GM18520 (cell line): Measurements from ENCODE around the gene MGAT5B.

Experiments used
- ATAC-seq: cut with Tn5 transposase; IDR thresholded peaks from one replicate; pipeline ENCODE4 v1.9.1; 2021; ENCODE audit not compliant: unreplicated experiment

The MGAT5B gene

DNA sequence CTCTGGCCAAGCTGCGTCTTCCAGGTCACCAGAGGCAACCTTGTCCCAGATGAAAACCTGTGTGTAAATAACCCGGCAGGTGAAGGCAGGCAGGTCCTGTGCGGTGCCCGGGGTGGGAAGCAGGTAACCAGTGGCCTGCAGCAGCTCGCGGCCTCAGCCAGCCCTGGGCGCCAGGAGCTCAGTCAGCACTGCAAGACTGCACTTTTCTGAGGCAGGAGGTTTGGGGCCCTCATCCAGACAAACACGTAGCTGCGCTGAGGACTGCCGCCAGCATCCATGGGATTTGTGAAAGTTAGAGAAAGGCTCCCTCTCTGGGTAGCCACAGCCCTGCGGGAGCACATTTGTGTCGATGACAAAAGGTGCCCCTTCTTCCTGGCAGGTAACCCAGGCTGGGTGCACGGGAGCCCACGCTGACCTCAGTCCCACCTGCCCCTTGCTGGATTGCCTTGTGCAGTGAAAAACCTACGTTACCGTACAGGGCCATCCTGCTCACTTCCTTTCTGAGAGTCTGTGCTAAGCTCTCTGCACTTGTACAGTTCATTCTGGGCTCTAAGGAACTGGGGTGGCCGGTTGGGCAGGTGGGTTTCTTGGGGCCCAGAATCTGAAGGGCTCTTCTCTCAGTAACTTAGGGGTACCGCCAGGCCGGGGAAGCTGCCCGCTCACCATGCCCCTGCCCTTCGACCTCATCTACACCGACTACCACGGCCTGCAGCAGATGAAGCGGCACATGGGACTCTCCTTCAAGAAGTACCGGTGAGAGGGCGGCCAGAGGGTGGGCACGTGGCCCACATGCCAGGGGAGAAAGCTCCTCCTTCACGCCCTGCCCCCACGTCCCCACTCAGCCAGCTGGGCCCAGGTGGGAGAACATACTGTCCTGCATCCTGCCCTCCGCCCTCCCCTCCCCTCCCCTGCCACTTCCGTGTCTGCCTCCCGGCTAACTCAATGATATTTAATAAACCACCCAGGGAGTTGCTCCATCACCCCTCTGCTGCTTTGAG lies 56.4 kb downstream of the MGAT5B start:
- no peak for ATAC-seq

DNA sequence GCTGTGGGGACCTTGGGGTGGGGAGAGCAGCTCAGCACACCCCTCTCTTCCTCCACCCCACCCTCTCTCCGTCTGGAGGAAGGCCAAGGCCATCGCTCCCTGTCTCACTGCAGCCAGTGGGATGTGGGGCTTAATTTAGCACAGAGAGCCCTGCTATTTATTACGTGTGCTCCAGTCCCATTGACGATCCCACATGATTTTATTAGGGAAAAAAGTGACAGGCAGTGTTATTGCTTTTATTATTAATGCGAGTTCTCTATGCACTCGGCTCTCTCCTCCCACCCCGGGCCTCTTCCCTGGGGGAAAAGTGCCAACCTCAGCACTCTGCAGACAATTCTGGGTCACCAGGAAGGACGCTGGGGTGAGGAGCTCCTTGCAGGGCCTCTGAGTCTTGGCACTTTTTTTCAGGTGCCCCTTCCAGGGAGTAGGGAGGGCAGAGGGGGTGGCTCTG lies 57.3 kb downstream of the MGAT5B start:
- ATAC-seq = no peak

DNA sequence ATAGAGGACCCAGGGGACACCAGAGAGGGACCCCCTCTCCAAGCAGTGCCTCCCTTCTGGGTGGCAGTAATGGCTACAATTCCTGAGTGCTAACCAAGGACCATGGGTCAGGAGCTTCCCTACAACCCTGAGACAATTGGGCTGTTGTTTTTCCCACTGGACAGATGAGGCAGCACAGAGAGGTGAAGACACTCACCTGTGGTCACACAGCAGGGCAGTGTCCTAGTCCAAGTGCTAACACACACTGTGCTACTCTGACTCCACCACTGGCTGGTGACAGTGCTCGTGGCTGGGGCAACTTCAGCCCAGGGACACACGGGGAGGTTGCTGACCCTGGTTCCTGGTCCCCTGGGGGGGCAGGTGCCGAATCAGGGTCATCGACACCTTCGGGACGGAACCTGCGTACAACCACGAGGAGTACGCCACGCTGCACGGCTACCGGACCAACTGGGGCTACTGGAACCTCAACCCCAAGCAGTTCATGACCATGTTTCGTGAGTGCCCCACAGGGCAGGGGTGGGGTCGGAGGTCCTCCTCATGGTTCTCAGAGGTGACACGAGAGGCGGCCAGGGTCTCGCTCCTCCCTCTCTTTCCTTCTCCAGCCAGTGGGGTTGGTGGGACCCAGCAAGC lies 58.1 kb downstream of the MGAT5B start:
- no peak for ATAC-seq

DNA sequence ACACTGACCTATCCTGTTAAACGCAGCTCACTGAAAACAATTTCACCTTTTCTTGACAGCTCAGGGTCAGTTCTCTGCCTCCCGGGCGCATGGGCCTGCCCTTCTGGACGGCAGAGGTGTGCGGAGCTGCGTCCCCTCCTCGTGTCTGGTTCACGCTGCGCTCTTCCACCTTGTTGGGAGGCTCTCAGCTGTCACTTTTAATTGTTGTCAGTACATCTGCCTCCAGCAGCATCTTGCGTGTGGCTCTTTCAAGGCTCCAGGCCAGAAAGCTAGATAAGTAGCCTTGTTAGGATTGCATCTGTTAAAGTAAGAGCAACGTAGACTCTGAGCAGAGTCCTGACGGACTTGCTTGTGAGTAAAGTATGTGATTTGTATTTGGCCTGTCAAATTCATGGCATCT lies 59.4 kb downstream of the MGAT5B start:
- no peak for ATAC-seq

DNA sequence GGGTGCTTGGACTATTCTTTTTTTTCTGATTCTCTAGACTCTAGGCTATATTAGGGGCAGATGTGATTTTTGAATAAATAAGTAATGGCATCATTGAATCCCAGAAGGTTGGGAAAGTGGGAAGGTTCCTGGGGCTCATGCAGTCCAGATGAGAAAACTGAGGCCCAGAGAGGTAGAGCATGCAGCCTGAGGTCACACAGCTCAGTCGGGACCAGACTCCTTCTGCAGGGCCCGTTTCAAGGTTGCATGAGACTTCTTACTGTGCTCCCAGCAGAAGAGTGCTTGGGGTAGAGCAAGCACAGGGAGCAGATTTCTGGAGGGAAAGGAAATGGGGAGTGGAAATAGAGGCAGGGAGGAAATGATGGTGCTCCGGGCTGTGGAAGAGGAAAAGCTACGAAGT lies 59.8 kb downstream of the MGAT5B start:
- ATAC-seq = no peak

DNA sequence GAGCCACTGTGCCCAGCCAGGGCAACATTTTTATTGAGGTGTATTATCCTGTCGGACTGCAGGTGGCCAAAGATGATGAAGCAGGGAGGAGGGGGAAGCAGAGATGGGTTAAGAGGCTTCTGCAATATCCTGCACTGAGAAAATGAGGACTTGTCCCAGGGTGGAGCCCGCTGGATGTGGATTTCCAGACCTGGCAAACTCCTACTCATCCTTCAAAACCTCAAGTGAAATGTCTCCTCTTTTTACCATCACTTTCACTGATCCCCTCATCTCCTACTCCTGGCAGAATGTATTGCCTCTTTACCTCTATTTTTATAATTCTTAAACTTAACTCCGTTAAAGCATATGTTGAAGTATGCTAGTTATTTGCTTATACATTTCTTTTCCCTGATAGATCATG lies 60.9 kb downstream of the MGAT5B start:
- ATAC-seq = no peak

DNA sequence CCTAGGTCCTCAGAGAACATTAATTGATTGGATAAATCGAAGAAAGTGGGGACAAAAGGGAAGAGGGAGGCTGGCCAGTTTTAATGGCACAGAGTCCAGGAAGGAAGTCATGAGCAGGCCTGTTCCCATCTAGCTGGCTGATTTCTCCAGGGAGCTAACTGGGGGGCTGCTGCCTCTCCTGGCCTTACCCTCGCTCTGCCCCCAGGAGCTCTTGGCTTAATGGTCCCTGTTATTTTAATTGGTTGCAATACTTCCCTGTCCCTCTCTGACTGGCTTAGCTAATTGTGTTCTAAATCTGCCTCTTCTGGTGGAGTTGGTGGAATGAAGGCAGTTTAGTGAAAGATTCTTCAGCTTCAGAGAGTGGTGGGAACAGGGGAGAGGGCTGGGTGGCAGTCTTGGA lies 61.4 kb downstream of the MGAT5B start:
- ATAC-seq = no peak

DNA sequence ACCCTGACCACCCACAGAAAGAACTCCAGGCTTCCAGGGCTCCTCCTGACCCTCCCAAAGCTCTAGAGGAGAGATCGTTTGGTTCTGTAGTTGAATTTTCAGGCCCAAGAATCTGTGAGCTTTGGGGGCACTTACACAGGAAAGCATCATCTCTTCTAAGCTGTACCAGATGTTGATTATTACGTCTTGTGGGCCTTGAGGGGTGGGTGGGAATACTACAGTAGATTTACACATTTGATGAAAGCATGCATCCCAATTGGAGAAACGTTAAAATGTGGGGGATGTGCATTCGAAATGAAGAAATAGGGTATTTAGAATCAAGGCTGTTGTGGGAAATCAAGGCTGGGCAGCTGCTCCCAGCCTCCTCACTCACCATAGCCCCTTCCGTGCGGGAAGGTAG lies 61.9 kb downstream of the MGAT5B start:
- no peak for ATAC-seq

DNA sequence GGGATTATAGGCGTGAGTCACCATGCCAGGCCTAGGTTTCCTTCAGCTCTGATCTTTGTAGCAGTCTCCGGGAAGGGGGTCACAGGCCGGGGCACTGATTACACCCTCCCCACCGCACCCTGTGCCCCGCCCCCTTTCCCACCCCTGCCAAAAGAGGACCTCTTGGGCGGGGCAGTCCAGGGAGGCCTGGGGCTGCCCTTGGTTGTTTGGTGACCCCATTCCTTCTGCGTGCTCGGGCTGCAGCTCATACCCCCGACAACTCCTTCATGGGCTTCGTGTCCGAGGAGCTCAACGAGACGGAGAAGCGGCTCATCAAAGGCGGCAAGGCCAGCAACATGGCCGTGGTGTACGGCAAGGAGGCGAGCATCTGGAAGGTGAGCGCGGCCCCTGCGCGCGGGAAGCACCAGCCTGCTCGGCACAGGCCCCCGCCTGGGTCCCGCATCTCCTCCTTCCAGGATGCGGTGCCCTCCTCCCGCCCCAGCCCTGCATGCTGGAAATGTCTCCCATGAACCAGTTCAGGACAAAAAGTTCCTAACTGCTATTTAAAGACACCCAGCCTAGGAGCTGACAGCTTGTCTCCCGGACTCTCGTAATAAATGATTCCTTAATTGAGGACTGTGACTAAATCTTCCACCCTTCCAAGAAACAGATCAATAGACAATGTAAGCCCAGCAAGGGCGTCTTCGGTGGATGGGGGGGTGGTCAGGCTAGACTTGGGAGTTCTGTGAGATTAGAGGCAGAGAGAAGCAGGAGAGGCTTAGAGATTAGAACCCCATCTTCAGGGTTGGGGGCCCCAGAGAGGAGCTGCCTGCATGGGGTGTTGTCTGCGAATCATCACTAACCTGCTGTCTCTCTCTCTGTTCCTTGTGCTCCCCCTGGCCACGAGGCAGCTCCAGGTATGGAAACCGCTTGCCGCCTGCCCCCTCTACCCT lies 64.5 kb downstream of the MGAT5B start:
- no peak for ATAC-seq

DNA sequence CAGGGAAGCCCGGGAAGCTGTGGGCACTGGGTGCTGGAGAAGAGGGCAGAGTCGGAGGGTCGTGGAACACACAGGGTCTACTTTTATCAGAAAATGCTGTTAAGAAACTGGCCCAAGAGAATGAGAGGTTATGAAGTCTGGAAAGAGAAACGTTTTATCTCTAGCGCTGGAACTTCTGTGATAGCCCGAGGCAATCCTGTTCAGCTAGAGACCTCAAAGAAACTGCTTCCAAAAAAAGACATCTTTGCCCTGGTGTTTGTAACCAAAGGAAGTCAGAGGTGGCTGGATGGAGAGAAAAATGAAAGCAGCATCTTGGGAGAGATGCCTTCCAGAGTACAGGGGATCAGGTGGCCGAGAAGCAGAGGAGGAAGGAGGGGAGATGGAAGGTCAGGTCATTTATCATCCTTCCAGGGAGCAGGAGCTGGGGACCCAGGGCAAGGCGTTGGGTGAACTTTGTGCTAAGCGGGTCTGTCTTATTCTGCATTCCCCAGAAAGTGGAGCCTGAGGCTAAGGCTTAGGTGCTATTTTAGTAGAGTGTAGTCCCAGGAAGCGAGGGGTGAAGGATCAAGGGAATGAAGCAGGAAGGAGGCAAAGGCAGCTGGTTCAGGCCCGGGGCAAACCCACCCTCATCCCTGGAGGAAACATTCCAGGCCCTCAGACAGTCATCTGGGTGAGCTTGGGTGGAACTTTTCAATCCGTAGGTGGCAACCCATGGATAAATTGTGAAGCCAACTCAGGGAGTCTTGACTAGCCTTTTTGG lies 66.5 kb downstream of the MGAT5B start:
- ATAC-seq = no peak

DNA sequence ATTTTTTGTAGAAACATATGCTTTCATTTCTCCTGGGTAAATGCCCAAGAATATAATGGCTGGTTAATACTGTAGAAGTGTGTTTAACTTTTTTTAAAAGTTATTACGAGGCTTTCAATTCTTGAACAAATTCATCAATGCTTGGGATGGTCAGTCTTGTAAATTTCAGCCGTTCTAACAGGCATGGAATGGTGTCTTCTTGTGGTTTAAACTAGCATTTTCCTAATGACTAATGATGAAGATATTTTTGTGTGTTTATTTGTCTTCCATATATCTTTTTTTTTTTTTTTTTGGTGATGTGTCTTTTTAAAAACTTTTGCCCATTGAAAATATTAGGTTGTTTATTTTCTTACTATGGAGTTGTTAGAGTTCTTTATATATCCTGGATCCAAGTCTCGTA lies 67.1 kb downstream of the MGAT5B start:
- no peak for ATAC-seq

DNA sequence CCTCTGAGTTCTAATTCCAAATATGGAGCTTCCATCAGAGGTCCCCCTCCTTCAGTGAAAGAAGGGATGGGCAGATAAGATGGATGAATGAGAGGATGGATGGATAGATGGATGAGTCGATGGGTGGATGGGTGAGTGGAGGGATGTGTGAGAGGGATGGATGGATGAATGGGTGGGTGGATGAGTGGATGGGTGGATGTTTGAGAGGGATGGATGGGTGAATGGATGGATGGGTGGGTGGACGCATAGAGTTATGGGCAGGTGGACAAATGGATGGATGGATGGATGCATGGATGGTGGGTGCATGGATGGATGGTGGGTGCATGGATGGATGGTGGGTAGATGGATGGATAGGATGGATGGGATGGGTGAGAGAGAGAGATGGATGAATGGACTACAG lies 69.0 kb downstream of the MGAT5B start:
- ATAC-seq = no peak

DNA sequence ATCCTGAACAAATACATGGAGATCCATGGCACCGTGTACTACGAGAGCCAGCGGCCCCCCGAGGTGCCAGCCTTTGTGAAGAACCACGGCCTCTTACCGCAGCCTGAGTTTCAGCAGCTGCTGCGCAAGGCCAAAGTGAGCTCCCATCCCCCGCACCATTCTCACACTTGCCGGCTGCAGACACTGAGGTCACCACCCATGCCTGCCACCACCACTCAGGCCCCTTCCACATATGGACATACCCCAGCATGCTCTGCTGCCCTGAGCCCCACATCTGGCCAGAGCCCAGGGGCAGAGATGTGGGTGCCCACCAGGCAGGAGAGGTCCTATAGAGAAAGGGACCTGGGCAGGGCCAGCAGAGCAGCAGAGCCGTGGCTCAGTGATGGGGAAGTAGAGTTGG lies 69.8 kb downstream of the MGAT5B start:
- no peak for ATAC-seq

DNA sequence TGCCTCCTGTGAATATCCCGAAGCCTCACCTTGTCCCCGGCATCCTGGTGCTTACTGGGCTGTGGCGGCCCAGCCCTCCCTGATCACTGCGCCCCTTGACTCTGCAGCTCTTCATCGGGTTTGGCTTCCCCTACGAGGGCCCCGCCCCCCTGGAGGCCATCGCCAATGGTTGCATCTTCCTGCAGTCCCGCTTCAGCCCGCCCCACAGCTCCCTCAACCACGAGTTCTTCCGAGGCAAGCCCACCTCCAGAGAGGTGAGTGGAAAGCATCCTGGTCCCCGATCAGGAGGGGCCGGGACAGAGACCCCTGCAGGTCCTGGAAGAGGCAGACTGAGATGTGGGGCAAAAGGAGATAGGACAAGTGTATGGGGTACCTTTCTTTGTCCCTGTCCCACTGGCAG lies 72.1 kb downstream of the MGAT5B start:
- no peak for ATAC-seq

DNA sequence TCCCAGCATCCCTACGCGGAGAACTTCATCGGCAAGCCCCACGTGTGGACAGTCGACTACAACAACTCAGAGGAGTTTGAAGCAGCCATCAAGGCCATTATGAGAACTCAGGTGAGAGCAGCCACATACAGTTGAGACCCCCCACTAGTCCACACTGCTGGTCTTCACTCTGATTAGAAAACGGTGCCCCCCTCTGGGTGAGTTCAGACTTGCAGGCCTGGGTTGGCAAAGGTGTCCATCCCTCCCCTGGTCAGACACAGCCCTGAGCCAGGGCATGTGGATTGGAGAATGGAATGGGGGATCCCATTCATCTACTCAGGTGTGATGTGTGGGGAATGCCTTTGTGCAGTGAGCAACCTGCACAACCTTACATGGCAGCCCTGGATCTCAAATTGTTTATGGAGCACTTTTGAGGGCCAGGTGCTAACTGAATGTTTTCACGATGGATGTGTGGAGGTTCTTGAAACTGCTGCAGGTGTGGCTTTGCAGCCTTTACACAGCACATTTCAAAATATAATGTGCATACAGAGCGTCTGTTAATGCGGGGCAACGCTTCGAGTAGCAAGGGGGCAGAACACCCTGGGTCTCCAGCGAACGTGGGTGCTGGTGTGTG lies 72.6 kb downstream of the MGAT5B start:
- no peak for ATAC-seq

DNA sequence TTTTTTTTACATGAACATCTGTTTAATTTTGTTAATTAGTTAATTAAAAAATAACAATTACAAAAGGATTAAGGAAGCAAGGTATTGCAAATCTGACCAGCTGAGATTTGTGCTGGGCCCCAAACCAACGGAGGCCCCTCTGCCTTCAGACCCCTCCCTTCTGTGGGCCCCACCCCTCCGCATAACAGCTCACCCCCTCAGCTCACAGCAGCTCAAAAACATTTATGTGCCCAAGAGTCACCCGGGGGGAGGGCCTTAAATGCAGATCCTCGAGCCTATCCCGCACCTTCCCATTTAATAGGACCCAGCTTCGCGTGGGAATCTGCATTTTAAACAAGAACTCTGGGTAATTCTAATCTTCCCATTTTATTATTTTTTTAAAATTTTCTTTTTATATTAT lies 75.0 kb downstream of the MGAT5B start:
- no peak for ATAC-seq

DNA sequence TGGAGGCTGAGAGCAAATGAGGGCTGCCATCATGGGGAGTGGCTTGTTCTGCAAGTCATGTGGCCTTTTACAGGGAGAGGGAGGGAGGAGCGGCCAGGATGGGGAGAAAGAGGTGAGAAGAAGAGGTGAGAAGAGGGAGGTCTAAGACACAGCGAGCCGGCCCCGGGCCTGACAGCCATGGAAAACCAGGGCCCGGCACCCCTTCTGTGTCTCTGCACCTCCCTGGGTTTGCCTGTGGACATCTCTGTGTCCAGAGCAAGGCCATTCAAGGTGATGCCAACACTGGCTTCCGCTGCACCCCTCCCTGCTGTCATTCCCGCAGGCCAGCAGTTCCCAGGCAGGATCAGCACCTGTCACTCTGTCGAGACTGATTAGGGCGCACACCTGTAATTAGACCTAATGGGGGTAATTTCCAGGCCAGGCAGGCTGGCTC lies 75.6 kb downstream of the MGAT5B start:
- no peak for ATAC-seq

DNA sequence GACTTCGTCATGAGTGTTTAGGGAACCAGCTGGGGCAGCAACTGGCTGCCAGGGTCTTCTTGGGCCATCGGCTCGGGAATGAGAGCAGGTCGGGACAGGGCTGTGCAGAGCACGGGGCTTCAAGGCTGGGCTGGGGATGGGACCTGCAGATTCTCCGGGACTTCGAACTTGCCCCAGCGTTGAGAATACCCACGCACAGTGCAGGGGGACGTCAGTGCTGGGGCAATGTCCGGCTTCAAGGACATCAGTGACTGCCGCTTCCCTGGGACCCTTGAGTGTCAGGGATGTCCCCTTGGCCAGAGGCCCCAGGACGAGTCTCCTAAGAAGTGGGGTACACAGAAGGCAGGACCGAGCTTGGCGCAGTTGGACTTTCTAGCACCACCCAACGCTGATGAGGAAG lies 76.3 kb downstream of the MGAT5B start:
- ATAC-seq = no peak

DNA sequence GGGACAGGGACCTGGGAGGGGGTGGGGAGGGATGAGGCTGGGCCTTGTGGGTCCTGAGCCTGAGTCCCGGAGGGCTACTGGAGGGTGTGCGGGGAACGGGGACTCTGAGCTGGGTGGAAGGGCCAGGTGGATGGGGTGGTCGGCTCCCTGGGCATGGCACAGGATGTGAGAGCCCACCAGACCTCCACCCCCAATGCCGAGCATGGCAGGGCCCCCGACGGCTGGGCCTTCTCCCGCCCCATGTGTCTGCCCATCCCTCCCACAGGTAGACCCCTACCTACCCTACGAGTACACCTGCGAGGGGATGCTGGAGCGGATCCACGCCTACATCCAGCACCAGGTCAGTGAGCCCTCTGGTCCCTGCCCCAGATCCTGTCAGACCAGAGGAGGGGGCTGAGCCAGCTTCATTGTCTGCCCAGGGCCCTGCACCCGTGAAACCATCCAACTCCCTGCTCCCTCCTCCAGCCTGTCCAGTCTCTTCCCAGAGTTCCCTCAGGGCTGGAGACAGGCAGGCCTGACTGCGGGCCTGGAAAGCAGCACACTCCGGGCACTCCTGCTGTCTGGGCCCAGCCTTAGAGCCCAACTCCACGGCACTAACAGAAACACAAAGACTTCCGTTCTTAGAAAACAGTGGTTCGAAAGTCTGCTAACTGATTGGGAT lies 78.0 kb downstream of the MGAT5B start:
- no peak for ATAC-seq

DNA sequence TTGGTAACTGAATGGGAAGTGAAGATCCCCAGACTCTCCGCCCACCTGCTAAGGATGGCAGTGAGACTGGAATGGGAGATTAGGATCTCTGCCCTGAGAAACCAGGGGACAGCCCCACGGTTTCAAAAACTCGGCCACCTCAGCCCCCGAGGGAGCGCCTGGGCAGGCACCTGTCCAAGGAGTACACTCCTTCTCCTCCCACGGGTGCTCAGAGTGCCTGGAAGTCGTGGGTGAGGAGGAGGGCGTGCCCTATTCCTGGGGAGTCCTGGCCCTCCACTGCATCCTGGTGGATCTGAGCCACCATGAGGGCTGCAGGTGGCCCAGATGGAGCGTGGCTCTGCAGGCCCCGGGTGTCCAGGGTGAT lies 78.5 kb downstream of the MGAT5B start:
- ATAC-seq = no peak
